ENCODE measurements around the gene GAL3ST2. TPM values are rescaled to one million over a fixed set of nuclear protein-coding genes. Genes with fewer than 3 reads are reported as not detected.
A peak's percentile ranks its signal among the peaks of the same experiment; 100 is the strongest.

Gene GAL3ST2
- total RNA-seq, 1 experiment from 2014 or later, result 0.14 TPM

DNA sequence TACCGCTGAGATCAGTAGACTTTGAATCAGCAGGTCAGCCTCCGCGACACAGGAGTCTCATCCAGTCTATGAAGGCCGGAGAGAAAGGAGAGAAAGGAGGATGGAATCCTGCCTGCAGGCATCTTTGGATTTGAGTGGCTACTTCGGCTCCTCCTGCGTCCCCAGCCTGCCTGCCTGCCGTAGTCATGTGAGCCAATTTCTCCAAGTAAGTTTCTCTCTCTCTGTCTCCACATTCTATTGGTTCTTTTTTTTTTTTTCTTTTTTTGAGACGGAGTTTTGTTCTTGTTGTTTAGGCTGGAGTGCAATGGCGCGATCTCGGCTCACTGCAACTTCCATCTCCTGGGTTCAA, 65.4 kb downstream of the GAL3ST2 start:
- DNase-seq, result peak; percentile 53
- Histone ChIP-seq H3K4me3 (ENCODE audit: insufficient read depth, low read depth, low read length) (no peak overlapping the region), H3K27me3 (ENCODE audit: control insufficient read depth, insufficient read depth, low read length) (peaks cover 13% of the 10 kb centered on the region), H3K36me3 (replicated peaks; ENCODE audit: control insufficient read depth, insufficient read depth, low read length) (no peaks in the 10 kb centered on the region)

DNA sequence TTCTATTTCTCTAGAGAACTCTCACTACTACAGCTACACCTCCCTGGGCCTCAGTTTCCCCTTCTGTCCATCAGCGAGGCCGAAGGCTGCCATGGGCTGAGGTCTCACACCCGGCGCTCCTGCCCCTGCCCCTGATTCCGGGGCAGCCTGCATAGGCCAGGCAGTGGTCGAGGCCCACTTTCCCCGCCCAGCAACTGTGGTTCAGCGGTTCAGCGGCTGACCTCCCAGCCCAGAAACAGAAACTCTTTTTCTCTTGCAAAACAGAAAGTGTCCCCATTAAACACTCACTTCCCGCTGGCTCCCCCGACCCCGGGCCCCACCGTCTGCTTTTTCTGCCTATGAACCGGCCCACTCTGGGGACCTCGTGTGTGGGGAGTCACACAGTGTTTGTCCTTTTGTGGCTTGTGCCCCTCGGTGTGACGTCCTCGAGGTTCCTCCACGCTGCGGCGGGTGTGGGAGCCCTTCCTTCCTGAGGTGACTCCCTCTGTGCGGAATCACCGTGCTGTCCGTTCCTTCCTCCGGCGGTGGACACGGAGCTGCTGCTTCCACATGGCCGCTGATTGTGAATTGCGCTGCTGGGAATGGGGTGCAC, 66.1 kb downstream of the GAL3ST2 start:
- peaks cover 13% of the 10 kb centered on the region for H3K27me3 ChIP-seq (ENCODE audit: control insufficient read depth, insufficient read depth, low read length)
- H3K36me3 ChIP-seq (replicated peaks; ENCODE audit: control insufficient read depth, insufficient read depth, low read length), result no peaks in the 10 kb centered on the region
- DNase-seq, result peak; percentile 76
- no peak overlapping the region for H3K4me3 ChIP-seq (ENCODE audit: insufficient read depth, low read depth, low read length)

DNA sequence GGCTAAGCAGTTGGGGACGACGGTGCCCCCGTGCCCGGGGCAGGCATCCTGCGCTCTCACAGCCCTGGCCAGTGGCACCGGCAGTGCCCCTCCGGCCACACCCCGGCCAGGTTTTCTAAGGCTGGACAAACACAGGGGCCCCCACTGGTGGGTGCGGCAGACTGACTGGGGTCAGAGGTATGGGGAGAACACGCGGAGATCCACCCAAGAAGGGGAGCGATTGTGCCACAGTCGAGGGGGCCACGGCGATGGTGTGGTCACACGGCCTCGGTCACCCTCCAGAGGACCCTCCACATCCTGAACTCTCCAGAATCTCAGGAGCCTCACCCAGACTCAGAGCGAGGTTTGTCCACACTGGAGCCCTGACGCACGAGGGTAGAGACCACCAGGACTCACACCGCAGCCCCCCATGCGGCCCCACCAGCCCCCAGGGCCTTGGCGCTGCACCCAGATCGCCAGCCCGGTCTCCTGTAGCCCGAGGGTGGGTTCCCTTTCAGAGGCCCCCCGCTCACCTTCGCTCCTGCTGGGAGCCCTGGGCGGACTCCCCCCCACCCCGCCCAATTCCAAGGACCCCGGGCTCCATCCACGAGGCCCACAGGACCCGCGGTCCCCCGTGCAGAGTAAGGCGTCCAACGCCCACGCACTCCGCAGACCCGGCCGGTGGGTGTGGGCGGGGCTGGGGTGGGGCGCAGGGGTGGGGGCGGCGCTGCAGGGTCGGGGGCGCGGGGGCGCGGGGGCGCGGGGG, 66.9 kb downstream of the GAL3ST2 start:
- Histone ChIP-seq H3K27me3 (ENCODE audit: control insufficient read depth, insufficient read depth, low read length) (peaks cover 13% of the 10 kb centered on the region), H3K4me3 (ENCODE audit: insufficient read depth, low read depth, low read length) (peak overlapping the region; percentile 3; the same call in 1 of the 2 replicates), H3K36me3 (replicated peaks; ENCODE audit: control insufficient read depth, insufficient read depth, low read length) (no peaks in the 10 kb centered on the region)
- DNase-seq, result peak; percentile 76

GRCh38 chr2:241844066-241844728, 67.6 kb downstream of the GAL3ST2 start:
- peaks cover 13% of the 10 kb centered on the region for H3K27me3 ChIP-seq (ENCODE audit: control insufficient read depth, insufficient read depth, low read length)
- H3K4me3 ChIP-seq (ENCODE audit: insufficient read depth, low read depth, low read length), result peak overlapping the region; percentile 29
- peak; percentile 92 for DNase-seq

DNA sequence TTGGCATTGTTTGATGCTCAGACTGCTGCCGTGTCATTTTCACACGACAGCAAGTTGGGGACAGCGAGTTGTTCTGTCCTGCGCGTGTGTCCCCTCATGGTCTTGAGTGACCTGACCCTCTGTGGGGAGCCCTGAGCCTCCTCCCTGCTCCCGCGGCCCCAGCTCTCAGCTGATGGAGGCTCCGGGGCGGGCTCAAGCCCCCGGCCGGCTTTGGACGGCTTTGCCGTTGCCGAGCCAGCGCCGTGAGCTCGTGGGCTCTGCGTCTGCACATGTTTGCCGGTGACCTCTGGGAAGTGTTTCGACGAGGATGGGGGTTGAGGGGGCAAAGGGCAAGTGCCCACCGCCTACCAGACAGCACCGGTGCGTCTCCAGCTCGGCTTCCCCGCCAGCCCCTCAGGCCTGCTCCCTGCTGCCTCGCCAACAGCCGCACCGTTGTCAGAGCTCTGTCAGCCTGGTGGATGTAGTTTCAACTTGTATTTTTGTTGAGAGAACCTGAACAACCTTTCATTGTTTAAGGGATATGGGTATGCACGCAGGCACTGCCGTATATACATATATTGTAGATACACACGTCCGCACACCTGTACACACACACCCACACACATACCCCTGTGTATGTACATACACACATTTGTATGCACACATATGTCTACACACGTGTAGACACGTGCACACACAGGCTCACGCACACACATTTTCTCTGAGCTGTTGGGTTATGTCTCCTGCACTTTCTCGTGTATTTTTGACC, 68.4 kb downstream of the GAL3ST2 start:
- peak; percentile 61 for DNase-seq
- Histone ChIP-seq H3K36me3 (replicated peaks; ENCODE audit: control insufficient read depth, insufficient read depth, low read length) (no peaks in the 10 kb centered on the region), H3K4me3 (ENCODE audit: insufficient read depth, low read depth, low read length) (no peak overlapping the region), H3K27me3 (ENCODE audit: control insufficient read depth, insufficient read depth, low read length) (peaks cover 13% of the 10 kb centered on the region)

More at GRCh38 chr2:241844066-241844728, 67.6 kb downstream of the GAL3ST2 start:
- no peaks in the 10 kb centered on the region for H3K36me3 ChIP-seq (replicated peaks; ENCODE audit: control insufficient read depth, insufficient read depth, low read length)

DNA sequence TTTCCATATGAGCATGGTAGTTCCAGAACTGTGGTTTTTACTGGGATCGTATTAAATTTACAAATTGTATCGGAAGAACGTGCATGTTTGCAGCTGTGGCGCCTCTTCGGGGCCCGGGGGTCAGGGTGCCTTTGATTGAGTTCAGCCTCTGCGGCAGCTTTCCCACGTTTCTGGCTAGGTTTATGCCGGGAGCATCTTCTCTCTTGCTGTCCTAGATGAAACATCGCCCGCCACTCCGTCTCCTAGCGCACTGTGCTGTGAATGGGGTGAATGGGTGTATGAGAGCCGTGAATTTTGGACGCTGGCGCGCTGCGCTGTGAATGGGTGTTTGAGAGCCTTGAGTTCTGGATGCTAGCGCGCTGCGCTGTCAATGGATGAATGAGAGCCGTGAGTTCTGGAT, 69.8 kb downstream of the GAL3ST2 start:
- H3K36me3 ChIP-seq (replicated peaks; ENCODE audit: control insufficient read depth, insufficient read depth, low read length), result no peaks in the 10 kb centered on the region
- DNase-seq, result no peak
- H3K4me3 ChIP-seq (ENCODE audit: insufficient read depth, low read depth, low read length), result no peak overlapping the region
- peaks cover 13% of the 10 kb centered on the region for H3K27me3 ChIP-seq (ENCODE audit: control insufficient read depth, insufficient read depth, low read length)

DNA sequence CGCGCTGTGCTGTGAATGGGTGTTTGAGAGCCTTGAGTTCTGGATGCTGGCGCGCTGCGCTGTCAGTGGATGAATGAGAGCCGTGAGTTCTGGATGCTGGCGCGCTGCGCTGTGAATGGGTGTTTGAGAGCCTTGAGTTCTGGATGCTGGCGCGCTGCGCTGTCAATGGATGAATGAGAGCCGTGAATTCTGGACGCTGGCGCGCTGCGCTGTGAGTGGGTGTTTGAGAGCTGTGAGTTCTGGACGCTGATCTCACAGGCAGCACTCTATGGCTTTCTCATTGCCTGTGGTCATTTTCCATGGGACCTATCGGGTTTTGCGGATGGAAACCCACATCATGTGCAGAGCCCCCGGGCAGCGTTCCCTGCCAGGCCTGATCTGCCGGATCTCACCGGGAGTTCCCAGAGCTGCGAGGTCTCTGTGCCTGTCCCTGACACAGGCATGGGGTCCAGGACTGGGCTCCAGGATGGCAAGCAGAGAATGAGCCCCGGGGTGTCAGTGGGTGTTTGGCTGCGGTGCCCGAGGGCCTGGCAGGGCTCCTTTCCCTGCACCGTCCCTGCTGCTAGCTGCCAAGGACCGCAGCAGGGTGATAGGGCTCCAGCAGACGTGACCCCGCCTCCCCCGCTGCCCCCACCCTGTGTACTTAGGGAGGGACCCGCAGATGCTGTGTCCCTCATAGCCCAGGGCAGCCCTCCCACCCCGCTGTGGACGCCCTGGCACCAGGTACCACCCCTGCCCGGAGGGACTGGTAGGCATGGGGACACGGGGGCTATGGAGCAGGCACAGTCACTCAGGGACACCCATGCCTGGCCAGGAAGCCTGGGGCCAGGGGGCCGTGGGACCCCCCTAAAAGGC, 72.4 kb downstream of the GAL3ST2 start:
- no peaks in the 10 kb centered on the region for H3K36me3 ChIP-seq (replicated peaks; ENCODE audit: control insufficient read depth, insufficient read depth, low read length)
- peaks cover 7% of the 10 kb centered on the region for H3K27me3 ChIP-seq (ENCODE audit: control insufficient read depth, insufficient read depth, low read length)
- peak; percentile 61 for DNase-seq
- no peak overlapping the region for H3K4me3 ChIP-seq (ENCODE audit: insufficient read depth, low read depth, low read length)

- peaks cover 2% of the 10 kb centered on the region for H3K27me3 ChIP-seq (ENCODE audit: control insufficient read depth, insufficient read depth, low read length)
- H3K4me3 ChIP-seq (ENCODE audit: insufficient read depth, low read depth, low read length), result no peak overlapping the region
- no peaks in the 10 kb centered on the region for H3K36me3 ChIP-seq (replicated peaks; ENCODE audit: control insufficient read depth, insufficient read depth, low read length)
- DNase-seq, result peak; percentile 76
These were observed 73.3 kb downstream of the GAL3ST2 start for GRCh38 chr2:241849616-241850543.

- Histone ChIP-seq H3K27me3 (ENCODE audit: control insufficient read depth, insufficient read depth, low read length) (no peaks in the 10 kb centered on the region), H3K36me3 (replicated peaks; ENCODE audit: control insufficient read depth, insufficient read depth, low read length) (no peaks in the 10 kb centered on the region), H3K4me3 (ENCODE audit: insufficient read depth, low read depth, low read length) (no peak overlapping the region)
- DNase-seq, result peak; percentile 61
These were observed 74.1 kb downstream of the GAL3ST2 start for GRCh38 chr2:241850544-241851324.

GRCh38 chr2:241851325-241852115, 74.9 kb downstream of the GAL3ST2 start:
- peak; percentile 61 for DNase-seq
- no peak overlapping the region for H3K4me3 ChIP-seq (ENCODE audit: insufficient read depth, low read depth, low read length)
- no peaks in the 10 kb centered on the region for H3K36me3 ChIP-seq (replicated peaks; ENCODE audit: control insufficient read depth, insufficient read depth, low read length)
- H3K27me3 ChIP-seq (ENCODE audit: control insufficient read depth, insufficient read depth, low read length), result no peaks in the 10 kb centered on the region

- DNase-seq, result peak; percentile 60
These were observed 75.7 kb downstream of the GAL3ST2 start for GRCh38 chr2:241852116-241852980.

More at GRCh38 chr2:241852116-241852980, 75.7 kb downstream of the GAL3ST2 start:
- Histone ChIP-seq H3K4me3 (ENCODE audit: insufficient read depth, low read depth, low read length) (no peak overlapping the region), H3K36me3 (replicated peaks; ENCODE audit: control insufficient read depth, insufficient read depth, low read length) (no peaks in the 10 kb centered on the region), H3K27me3 (ENCODE audit: control insufficient read depth, insufficient read depth, low read length) (no peaks in the 10 kb centered on the region)
